T47D (cell line): ENCODE measurements around the gene AZI2.

Experiments used
- DNase-seq, 2 experiments: peaks; one replicate each; pipeline versions ENCODE4 v3.0.0 to v3.0.0-alpha.2; 2011 to 2012; ENCODE audit warnings: low read depth in 1 of 2, low spot score in 1 of 2
- JUND ChIP-seq: IDR thresholded peaks from 2 replicates; pipeline ENCODE4 v1.6.1; 2012; ENCODE audit warnings: low read depth
- in situ Hi-C: cut with HindIII; loops from 2 replicates; pipeline ENCODE4 v1.10.0; 2016; ENCODE audit warnings: low sequenced_read_pairs, low pct_unique_long_range_greater_than_20kb

The AZI2 gene, protein sequence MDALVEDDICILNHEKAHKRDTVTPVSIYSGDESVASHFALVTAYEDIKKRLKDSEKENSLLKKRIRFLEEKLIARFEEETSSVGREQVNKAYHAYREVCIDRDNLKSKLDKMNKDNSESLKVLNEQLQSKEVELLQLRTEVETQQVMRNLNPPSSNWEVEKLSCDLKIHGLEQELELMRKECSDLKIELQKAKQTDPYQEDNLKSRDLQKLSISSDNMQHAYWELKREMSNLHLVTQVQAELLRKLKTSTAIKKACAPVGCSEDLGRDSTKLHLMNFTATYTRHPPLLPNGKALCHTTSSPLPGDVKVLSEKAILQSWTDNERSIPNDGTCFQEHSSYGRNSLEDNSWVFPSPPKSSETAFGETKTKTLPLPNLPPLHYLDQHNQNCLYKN

DNA sequence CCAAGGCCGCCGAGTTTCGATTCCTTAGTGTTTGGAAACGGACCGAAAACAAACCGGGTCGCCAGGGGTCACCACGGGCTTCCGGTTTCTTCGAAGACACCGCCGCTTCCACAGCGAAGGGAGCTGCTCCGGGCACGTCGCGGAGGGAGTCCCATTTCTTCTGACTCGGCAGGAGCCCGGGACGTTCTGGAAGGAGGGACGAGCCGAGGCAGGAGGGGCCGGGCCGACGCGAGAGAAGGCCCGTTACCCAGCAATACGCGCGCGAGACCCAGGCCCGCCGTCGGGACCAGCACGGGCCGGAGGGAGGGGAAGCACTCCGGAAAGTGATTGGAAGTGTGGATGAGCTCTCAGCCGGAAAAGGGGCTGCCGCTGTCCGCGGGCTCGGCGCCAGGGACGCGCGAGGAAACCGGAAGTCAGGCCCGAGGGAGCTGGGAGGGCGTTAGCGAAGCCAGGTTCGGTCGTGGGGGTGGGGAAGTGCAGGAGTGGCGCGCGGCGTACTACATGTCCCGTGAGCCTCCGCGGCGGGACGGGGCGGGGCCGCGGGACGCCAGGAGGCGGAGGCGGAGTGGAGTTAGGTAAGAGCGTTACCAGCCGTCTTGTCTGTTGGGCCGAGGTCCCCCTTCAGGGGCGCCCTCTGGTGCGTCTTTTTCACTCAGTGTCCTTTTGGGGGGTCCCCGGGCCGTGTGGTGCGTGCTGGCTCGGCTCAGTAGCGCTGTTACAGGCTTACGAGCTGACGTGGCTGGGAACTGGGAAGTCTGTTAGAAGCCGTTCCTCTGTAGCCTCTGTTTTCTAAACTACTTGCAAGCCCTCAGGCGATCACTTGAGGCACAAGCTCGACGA, at the start of gene AZI2, which contains the start of gene ZCWPW2:
TSS of gene AZI2 (minus strand) at position 196 of the 840 bp plus-strand sequence. CDS start 8,207 bp downstream, outside the sequence.
TSS of gene ZCWPW2 (plus strand) at position 93 of the 840 bp plus-strand sequence. CDS start 64,348 bp downstream, outside the sequence.
- TF ChIP-seq JUND: no peak
- in situ Hi-C loops: no loop called here
- DNase-seq: peak; percentile 56 to 96

DNA sequence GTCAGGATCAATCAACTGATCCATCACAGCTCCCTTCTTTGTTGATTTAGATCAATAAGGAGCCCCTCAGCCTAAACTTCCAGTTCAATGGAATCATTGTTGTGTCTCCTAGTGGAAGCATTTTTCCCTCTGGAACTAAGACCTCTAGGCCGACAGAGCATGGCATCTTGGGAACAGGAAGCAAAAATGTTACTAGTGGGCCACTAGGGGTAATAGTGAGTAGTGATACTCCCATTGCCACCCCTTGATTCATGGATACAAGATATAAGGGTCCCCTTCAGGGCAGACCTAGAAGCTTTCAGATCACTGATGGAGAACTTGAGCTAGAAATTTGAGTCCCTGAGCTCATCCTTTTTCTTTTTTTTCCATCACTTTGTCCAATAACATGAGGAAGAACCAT, 40.4 kb upstream of the AZI2 start:
- no peak for TF ChIP-seq JUND
- DNase-seq: no peak
- in situ Hi-C loops: no loop called here

DNA sequence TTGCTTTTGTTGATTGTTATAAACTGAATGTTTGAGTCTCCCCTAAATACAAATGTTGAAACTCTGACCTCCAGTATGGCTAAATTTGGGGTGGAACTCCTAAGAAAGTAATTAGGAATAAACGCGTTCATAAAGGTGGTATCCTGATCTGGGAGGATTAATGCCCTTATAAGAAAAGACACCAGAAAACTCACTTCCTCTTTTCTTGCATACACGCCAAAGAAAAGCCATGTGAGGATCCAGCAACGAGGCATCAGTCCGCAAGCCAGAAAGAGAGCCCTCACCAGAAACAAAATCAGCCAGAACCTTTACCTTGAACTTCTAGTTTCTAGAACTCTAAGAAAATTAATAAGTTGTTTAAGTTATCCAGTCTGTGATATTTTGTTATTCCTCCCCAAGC, 37.4 kb upstream of the AZI2 start:
- TF ChIP-seq JUND: no peak
- DNase-seq: no peak
- in situ Hi-C loops: no loop called here

DNA sequence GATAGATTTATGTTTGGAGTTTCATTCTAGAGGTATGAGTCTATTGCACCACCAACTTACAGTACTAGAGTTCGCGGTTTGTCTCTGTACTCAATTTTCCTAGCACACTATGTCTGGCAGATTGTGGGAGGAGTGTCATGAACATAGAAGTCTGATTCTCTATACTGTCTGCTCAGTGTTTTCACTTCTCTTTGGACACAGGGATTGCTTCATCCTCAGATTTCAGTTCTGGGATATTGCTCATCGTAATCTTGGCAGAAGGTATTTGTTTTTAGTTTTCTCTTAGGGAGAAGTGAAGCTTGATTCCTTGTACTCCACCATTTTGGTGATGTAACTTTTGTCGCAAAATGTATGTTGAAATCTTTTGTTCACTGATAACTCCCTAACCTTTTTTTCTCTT, 27.8 kb upstream of the AZI2 start:
- TF ChIP-seq JUND: no peak
- no peak for DNase-seq
- in situ Hi-C loops: no loop called here

DNA sequence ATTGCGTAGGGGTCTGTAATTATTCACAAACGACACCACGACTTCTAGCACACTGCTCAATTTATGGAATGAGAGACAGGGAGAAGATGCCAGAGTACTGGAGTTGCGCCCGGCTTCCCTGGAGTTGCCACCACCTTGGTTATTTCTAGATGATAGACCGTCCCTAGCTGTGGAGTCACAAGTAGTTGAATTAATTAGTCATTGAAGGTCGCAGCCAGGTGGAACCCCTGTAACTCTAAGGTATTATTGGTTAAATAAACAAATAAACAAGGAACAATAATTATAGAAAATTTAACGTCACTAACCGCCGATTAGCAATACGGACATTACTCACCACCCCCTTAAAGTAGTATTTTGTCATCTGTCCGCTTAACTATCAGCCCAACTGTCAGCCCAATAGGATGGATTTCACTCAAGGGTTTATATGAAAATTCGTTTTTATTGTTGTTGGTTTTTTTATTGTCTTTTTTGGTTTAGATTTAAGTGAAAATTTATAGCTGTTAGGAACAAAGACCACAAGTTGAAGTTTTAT, 911 bp upstream of the AZI2 start:
- in situ Hi-C loops: no loop called here
- no peak for TF ChIP-seq JUND
- DNase-seq: no peak

DNA sequence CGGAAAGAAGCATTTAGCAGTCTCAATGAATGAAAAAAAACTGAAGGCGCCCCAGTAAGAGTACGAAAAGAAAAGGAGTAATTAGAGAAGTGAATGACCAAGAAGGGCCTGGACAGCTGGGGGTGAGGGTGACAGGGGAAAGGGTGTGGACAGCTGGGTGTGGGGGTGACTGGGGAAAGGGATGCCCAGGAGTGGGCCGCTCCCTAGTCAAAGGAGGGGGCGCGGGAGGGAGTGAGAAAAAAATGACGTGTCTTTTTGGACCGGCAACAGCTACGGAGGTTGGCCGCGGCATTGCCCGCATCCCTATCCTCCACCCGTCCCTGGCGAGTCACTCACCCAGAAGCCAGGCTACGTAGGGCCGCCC, 377 bp downstream of the AZI2 start:
- TF ChIP-seq JUND: no peak
- DNase-seq: no peak
- in situ Hi-C loops: no loop called here

DNA sequence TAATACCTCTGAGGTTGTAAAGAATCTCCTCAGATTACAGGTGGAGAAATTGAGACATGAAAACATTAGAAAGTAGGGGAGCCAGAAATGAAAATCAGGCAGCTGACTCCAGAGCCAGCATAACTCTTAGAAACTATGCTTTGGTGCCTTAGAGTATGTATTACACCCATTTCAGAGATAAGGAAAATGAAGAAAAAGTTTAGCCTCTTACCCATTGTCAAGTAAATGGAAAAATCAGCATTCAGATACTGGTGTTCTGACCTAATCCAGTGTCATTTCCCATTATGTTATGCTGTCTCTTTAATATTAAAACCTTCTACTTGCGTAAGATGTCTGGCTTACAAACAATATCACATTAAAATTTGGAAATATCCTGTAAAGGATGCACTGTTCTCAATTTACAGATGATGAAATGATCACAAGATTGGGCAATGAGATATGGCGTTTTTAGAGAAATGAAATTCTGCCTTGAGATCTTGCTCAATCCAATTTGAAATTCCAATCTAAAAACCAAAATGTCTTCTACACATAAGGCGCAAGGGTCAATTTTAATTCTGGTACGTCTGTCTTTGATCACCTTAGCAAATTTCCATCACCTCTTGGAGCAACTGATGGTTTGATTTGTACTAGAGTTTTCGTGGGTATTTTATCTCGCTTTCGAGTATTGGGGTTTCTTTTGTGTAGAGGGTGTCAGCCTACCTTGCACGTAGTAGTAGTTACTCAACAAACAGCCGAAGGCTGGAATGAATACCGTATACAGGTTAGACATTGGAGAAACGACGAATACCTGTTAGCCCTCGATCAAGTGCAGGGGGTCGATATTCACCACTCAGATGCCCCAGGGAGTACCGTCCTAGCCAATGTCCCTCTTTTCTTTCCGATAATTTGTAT, 1.0 kb downstream of the AZI2 start:
- no peak for TF ChIP-seq JUND
- peak; percentile 1 to 15 for DNase-seq
- in situ Hi-C loops: no loop called here

DNA sequence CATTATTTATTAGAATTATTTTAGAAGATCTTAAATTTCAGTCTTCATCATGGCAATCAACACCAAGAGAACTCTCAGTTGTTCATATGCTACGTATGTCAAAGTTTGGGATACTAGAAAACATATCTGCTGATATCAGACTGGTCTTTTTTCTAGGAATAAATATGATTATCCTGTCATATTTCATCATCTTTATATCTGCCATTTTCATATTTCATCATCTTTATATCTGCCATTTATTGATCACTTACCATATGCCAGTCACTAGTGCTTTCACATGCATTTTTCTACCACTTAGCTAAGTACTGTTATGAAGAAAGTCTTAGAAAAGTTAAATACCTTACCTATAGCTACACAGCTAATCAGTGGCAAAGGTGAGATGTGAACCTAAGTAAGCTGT, 2.9 kb downstream of the AZI2 start:
- DNase-seq: no peak
- TF ChIP-seq JUND: no peak
- in situ Hi-C loops: no loop called here

DNA sequence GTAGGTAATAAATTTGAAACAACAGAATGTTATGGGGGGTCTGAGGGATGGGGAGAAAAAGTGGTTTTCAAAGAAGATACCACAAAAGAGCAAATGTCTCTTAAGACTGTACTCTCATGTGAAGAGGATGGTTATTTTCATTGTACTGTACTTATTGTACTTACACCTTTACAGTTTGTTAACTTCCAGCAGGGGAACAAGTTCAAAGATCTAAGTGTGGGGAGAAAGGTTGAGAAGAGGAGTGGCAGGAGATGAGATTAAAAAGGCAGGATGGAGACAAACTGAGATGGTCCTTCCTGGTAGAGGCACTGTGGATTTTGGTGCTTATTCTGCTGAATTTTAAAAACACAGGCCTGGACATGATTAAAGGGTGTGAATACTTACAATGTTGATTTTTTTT, 5.5 kb downstream of the AZI2 start:
- no peak for TF ChIP-seq JUND
- no peak for DNase-seq
- in situ Hi-C loops: no loop called here

DNA sequence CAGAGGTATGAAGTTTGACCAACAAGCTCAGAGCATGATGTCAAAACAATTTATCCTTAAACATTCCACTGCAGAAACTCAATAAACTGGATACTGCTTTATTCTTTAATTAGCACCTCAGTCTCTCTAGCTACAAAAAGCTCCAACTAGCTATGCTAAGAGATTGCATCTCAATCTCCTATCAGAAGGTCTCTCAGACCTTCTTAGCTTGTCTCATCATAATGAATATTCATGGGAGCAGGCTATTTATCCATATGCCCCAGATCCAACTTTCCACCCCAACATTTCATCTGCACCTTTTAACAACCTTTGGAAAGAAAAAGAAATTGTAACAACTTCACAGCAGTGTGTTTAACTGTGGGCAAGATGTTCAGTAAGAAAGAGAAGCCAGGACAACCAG, 11.4 kb downstream of the AZI2 start:
- TF ChIP-seq JUND: no peak
- in situ Hi-C loops: no loop called here
- DNase-seq: no peak

DNA sequence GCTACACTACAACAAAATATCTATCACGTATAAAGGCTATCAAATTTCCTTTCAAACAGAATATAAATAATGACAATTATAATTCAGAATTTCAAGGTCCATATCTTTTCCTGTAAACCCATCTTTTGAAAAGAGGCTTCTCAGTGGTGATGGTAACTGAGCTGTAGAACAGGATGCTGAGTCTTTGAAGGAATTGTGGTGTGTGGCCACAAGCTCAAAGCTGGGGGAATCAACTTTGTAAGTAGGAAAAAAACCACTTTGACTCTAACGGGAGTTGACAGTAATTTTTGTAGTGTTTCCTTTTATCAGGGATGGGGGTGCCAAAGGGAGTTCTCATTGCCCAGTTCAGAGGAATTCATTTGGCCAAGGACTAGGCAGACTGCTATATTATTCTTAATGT, 13.4 kb downstream of the AZI2 start:
- DNase-seq: no peak
- no peak for TF ChIP-seq JUND
- in situ Hi-C loops: no loop called here

DNA sequence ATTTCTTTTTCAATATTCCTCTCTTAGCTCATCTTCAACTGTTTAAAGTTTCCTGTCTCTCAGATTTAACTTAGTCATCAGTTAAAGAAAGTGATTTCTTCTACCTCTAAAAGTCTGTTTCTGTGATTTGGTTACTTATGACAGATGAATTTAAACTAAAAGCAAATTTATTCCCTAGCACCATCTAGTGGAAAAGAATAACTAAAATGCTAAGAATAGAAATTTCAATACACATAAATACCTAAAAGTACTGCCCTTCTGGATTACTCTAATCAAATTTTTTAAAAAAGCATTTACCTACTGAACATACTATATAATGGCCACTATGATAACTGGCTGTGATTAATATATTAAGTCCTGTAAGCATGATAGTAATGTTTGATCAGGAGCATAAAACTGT, 14.1 kb downstream of the AZI2 start:
- TF ChIP-seq JUND: no peak
- DNase-seq: no peak
- in situ Hi-C loops: no loop called here
